Activated CD8-positive, alpha-beta memory T cell treated with anti-CD3 and anti-CD28 coated beads for 4 hours (primary cell): ENCODE data around the gene KRTAP12-1.

ENCODE experiments used
- DNase-seq, 2 donors: peaks; one replicate each; pipeline ENCODE4 v3.0.0-alpha.2; 2020; ENCODE audit warnings: low read depth in 2 of 2

Gene KRTAP12-1

DNA sequence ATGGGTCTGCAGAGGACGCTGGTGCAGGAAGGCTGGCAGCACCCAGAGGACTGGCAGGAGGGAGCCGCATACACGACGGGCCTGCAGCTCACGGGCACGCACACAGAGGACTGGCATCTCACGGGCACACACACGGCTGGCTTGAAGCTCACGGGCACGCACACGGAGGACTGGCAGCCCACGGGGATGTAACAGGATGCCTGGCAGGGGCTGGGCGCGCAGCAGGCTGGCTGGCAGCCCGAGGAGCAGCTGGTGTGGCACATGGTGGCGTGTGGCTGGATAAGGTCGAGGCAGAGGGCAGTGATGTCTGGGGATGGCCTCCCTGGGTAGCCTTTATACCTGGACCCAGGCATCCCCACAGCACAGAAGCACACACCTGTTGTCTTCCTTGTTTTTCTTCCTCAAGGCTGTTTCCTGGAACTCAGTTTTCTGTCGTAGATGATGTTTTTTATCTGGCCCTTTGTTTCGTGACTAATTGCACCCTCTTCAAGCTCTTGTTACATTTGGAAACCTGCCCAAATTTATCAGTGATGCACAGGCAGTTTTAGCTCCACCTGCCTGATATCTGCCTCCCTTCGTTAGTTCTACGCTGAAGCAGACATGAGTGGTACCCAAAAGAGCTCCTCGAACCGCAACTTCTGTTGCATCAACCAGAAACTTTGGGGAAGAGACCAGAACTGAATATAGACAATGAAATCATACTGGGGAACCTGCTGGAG lies at the start of gene KRTAP12-1:
Gene KRTAP12-1, minus strand, starts transcription at position 303 of the 719 bp plus-strand sequence. Its CDS starts 40 bp downstream, at position 263.
- DNase-seq = no peak

DNA sequence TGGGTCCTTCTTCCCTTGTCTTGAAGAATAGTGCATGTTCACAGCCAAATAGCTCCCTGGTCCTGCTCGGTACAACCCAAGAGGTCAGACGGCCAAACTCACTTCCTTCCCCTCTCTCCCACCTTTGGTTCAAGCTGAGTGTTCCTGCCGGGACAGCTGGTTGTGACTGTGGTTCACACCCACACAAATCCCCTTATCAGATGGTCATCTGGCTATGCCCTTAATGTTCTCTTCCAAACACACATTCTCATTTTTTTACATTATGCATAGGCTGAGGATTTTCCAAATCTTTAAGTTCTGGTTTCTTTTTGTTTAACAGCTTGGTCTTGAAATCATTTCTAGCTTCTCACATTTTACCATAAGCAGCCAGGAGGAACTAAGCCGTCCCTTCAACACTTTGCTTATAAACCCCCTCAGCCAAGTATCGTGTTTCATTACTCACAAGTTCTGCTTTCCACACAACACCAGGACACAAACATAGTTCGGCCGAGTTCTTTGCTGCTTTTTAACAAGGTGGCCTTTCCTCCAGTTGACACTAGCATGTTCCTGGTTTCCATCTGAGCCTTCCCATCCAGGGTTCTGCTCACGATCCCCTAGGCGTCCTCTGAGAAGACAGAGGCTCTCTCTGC lies 49.1 kb upstream of the KRTAP12-1 start:
- DNase-seq = no peak

DNA sequence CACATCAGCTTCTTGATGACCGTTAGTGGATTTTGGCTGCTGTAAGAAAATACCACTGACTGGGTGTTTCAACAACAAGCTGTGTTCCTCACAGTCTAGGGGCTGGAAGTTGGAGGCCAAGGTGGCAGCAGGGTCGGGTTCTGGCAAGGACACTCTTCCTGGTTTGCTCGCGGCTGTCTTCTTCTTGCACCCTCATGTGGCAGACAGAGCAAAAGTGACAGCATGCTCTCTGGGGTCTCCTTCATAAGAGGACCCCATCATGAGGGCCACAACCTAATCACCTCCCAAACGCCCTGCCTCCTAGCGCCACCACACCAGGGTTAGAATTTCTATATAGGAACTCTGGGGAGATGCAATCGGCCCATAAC lies 48.0 kb upstream of the KRTAP12-1 start:
- DNase-seq = no peak

DNA sequence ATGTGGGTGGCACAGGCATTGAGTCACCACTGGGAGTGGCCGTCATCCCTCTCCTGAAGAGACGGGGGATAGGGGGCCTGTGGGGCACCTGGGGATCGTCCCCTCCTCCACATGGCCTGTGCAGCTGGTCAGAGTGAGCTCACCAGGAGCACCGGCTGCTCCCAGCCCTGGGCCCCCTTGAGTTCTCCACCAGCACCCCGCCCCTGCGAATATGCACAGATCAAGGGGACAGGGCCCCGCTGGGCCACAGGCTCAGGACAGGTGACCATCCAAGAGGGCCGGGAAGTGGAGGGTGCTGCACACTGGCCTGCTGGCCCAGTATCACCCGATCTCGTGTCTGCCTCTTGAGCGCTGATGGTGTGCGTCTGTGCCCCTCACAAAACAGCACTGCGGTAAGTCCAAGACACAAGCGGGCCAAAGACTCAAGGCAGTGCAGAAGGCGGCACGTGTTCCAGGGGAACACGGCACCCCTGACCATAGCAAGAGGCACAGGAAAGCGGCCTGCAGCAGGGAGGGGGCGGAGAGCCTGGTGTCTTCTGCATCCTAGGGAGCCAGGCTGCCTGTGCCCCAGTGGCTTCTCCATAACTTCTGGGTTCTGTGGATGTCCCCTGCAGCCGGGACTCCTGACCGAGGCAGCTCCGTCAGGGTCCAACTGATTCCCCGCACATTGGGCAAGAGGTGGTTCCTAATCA lies 47.5 kb upstream of the KRTAP12-1 start:
- DNase-seq = no peak

GRCh38 chr21:44728716-44729115 lies 46.8 kb upstream of the KRTAP12-1 start:
- no peak for DNase-seq

DNA sequence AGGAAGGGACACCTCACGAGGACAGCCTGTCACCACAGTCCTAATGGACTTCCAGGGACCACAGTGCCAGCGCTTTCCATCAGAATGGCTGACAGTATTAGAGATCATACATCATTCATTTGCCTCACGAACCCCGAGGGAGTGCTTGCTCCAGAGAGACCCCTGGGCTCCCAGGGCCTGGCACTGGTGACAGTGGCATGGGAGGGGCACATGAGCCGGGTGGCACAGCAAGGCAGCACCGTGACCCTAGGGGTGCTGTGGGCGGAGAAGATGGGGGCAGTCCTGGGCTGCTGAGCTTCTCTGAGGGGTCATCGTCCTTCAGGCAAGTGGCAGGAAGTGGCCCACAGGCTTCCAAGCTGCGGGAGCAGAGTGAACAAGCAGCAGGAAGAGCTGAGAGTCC lies 45.8 kb upstream of the KRTAP12-1 start:
- DNase-seq = no peak

DNA sequence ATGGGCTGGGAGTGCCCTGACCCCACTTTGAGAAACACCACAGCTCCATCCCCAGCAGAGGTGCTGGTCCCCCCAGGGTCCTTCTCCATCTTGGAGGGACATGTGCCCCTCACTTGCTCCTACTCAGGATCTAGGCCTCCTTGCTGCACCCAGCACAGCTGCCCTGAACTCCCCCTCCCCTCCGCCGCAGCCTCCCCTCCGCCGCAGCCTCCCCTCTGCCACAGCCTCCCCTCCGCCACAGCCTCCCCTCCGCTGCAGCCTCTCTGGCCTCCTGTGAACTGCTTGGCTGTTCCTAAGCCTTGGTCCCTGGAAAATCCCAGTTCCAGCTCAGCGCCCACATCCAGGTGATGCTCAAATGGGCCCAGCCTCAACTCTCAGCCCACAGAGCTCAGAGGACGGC lies 45.4 kb upstream of the KRTAP12-1 start:
- no peak for DNase-seq

- no peak for DNase-seq
Observed at GRCh38 chr21:44726826-44727225, 44.9 kb upstream of the KRTAP12-1 start.

DNA sequence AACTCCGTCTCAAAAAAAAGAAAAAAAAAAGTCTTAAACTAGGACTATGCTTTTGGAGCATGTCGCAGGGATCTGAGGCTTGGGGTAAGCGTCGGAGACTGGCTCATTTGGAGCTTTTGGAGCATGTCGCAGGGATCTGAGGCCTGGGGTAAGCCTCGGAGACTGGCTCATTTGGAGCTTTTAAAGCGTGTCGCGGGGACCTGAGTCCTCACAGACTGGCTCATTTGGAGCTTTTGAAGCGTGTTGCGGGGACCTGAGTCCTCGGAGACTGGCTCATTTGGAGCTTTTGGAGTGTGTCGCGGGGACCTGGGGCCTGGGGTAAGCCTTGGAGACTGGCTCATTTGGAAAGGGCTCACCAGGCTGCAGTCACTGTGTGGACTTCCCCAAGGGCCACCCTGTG lies 43.0 kb upstream of the KRTAP12-1 start:
- DNase-seq = no peak

DNA sequence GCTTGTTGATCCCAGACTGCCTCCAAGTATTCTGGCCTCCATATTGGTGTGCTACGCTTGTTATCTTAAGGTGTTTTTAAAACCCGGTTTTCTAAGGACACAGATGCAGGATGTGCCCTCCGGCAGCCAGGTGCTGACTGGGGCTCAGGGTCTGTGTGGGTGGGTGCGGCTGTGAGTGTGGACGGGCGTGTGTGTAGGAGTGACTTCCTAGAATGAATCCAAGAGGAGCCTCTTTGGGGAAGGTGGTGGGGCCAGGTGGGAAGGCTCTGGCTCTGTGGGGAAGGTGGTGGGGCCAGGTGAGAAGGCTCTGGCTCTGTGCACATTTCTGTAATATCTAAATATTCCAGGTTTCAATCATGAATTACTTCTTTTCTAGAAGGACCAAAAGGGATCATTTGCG lies 42.2 kb upstream of the KRTAP12-1 start:
- no peak for DNase-seq

- DNase-seq = no peak
Observed at GRCh38 chr21:44723177-44724131, 41.5 kb upstream of the KRTAP12-1 start.

- DNase-seq = no peak
Observed at GRCh38 chr21:44722731-44723130, 40.8 kb upstream of the KRTAP12-1 start.

- DNase-seq = no peak
Observed at GRCh38 chr21:44720170-44720569, 38.2 kb upstream of the KRTAP12-1 start.

GRCh38 chr21:44718571-44718970 lies 36.6 kb upstream of the KRTAP12-1 start:
- DNase-seq = no peak

- no peak for DNase-seq
Observed at GRCh38 chr21:44718093-44718492, 36.1 kb upstream of the KRTAP12-1 start.

GRCh38 chr21:44716984-44717383 lies 35.0 kb upstream of the KRTAP12-1 start:
- DNase-seq = no peak

DNA sequence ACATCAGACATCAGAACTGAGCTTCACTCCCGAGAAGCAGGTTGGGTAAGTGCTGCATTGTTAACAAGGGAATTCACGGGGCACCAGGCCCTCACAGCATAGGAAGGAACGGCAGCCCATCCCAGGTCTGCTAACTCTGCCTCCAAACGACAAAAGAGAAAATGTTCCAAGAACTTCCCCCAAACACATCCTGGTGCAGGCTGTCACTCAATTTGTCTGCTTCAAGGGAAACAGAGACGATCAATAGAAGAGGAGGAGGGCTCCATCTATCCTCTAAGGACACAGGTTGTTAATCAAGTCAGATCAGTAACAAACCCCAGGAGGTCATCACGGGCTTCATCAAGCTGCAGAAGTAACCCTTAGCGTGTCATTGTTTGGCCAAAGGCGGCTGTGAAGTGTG lies 32.9 kb upstream of the KRTAP12-1 start:
- no peak for DNase-seq

DNA sequence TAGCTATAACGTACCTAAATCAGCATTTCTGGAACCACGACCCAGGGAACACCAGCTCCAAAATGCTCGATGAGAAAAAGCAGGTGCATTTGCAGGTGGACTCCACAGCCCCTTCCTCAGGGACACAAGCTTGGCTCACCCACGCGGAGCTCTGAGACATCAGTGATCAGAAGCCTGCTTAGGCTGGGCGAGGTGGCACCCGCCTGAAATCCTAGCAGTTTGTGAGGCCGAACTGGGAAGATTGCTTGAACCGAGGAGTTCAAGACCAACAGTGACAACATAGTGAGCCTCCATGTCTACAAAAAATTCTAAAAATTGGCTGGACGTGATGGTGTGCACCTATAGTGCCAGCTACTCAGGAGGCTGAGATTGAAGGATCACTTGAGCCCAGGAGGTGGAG lies 31.9 kb upstream of the KRTAP12-1 start:
- no peak for DNase-seq

DNA sequence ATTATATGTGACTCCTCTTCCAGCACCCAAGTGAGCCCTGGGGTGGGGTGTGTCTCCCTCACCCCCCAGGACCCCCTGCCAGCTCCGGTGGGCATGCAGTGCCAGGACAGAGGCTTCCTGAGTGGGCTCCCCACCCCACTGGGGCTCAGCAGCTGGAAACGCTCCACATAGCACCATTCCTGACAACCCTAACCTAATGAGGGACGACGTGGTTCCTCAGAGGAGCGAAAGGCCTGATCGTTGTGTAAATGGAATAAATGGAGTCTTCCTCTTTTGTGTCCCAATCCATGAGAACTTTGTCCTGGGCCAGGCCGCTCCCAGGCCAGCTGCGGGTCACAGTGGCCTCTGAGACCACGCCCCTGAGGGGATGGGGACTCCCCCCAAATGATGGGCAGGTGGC lies 31.2 kb upstream of the KRTAP12-1 start:
- DNase-seq = no peak

DNA sequence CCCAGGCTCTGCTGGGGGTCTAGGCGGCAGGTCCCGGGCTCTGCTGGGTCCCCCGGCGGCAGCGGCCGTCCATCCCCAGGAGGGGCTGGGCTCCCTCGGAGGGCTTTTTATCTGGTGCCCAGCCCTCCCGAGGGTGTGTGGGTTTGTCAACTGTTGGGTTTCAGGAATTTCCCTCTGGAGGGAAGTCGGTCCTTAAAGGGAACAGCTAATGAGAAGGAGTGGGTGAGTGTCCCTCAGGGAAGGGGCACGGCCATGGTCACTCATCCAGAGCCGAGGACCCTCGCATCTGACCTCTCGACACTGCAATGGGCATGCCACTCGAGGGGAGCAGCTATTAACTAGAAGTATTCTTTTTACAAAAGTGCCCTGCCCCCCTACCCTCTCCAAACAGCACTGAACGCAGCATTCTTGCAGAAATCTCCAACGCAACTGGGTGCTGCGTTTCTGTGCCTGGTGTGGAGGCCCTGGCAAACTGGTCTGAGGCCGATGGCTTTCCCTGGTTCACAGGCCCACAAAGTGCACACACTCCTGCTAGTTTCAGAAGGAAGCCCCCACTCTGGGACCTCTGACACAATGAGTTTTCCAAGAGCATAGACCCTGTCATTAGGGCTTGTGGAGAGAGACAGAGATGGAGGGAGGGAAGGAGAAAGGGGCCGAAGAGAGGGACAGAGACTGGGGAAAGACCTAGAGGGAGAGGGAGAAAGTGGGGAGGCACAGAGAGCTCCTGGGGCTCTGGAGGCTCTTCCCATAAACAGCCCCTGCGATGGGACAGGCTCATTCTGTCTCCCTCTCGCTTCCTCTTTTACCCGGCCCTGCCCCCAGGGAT lies 30.5 kb upstream of the KRTAP12-1 start:
- no peak for DNase-seq
